AG04449 (cell line): ENCODE data around the gene IFT122.

ENCODE experiments used
- CTCF ChIA-PET: fragments of 350-600 bp; formaldehyde crosslinking; extraction: SDS; loops from one replicate; lab custom pipeline; 2021; ENCODE audit warnings: antibody characterized with exemption; lab: Yijun Ruan, JAX
- POLR2A ChIA-PET: fragments of 400-600, 350-600 bp; formaldehyde crosslinking; extraction: SDS; loops from one replicate; lab custom pipeline; 2020; ENCODE audit warnings: antibody characterized with exemption, inconsistent platforms; lab: Yijun Ruan, JAX
- DNase-seq: peaks from one replicate; pipeline ENCODE4 v3.0.0-alpha.2; 2010; ENCODE audit warnings: low read depth, low spot score
- H3K4me3 ChIP-seq: 2 replicates; pipeline ENCODE4 v1.5.1; 2011; ENCODE audit warnings: low read depth, mild to moderate bottlenecking, control low read depth, low read length
- CTCF ChIP-seq: IDR thresholded peaks from one replicate; pipeline ENCODE4 v1.5.1; 2011; ENCODE audit warnings: mild to moderate bottlenecking, moderate library complexity, low read length, control low read depth, inconsistent platforms; ENCODE audit not compliant: insufficient read depth; ENCODE audit errors: missing control alignments

IFT122 gene

GRCh38 chr3:129552287-129553050, 112.4 kb downstream of the IFT122 start:
- POLR2A ChIA-PET = no interaction called here
- DNase-seq = no peak
- CTCF ChIA-PET = no interaction called here
- H3K4me3 ChIP-seq = no peak overlapping the region
- TF ChIP-seq CTCF = no peak

- ChIA-PET CTCF (no interaction called here), POLR2A (no interaction called here)
- no peak overlapping the region for H3K4me3 ChIP-seq
- DNase-seq = no peak
- no peak for TF ChIP-seq CTCF
Measured at GRCh38 chr3:129553171-129553570, 113.1 kb downstream of the IFT122 start.

GRCh38 chr3:129553719-129554118, 113.7 kb downstream of the IFT122 start:
- CTCF ChIA-PET = no interaction called here

GRCh38 chr3:129554356-129555152, 114.5 kb downstream of the IFT122 start:
- ChIA-PET POLR2A (no interaction called here), CTCF (interaction anchor here (1.1 kb wide), 1 partner anchor 43 kb away, joined by 3 read pairs; no protein-coding TSS in a partner anchor)
- TF ChIP-seq CTCF = no peak
- H3K4me3 ChIP-seq = no peak overlapping the region
- no peak for DNase-seq

More at GRCh38 chr3:129553719-129554118, 113.7 kb downstream of the IFT122 start:
- H3K4me3 ChIP-seq = no peak overlapping the region
- DNase-seq = no peak
- TF ChIP-seq CTCF = no peak
- POLR2A ChIA-PET = no interaction called here

GRCh38 chr3:129555153-129555550, 115.1 kb downstream of the IFT122 start:
- no peak for TF ChIP-seq CTCF
- no peak for DNase-seq
- H3K4me3 ChIP-seq = no peak overlapping the region
- ChIA-PET POLR2A (interaction anchor here (0.9 kb wide), 1 partner anchor 11 kb away, joined by 3 read pairs; no protein-coding TSS in a partner anchor), CTCF (interaction anchor here (1.1 kb wide), 2 partner anchors 43 to 155 kb away, joined by 3 read pairs; no protein-coding TSS in a partner anchor)
